Body of pancreas (tissue), 4 donors: Measurements from ENCODE around the gene TUBGCP5.

ENCODE experiments used
- POLR2A ChIP-seq, 3 donors: fragments of 450-650 bp; IDR thresholded peaks; one replicate each; pipeline ENCODE4 v1.6.1; 2016; ENCODE audit warnings: antibody characterized with exemption in 3 of 3, mild to moderate bottlenecking in 2 of 3
- TF ChIP-seq, protein P1 (sequence below), 7 experiments: fragments of 450-650 bp in 4 of 7; fragments of 200-600 bp in 3 of 7; sonication (generic) in 3 of 7; IDR thresholded peaks; one replicate each; pipeline ENCODE4 v1.5.1; 2016 to 2019; ENCODE audit warnings: antibody characterized with exemption in 7 of 7

DNA sequence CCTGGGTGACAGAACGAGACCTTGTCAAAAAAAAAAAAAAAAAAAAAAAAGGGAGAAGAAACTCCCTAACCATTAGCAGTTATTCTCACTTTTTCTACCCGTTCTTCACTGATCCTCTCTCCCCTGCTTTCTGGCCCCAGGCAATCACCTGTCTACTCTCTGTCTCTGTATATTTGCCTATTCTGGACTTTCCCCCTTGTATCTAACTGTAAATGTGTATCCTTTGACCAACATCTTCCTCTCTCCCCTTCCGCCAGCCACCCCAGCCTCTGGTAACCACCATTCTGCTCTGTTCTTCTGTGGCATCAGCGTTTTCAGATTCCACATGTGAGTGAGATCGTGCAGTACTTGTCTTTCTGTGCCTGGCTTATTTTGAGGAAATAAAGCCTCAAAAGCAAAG, 66.1 kb downstream of the TUBGCP5 start:
- TF ChIP-seq, protein P1, sequence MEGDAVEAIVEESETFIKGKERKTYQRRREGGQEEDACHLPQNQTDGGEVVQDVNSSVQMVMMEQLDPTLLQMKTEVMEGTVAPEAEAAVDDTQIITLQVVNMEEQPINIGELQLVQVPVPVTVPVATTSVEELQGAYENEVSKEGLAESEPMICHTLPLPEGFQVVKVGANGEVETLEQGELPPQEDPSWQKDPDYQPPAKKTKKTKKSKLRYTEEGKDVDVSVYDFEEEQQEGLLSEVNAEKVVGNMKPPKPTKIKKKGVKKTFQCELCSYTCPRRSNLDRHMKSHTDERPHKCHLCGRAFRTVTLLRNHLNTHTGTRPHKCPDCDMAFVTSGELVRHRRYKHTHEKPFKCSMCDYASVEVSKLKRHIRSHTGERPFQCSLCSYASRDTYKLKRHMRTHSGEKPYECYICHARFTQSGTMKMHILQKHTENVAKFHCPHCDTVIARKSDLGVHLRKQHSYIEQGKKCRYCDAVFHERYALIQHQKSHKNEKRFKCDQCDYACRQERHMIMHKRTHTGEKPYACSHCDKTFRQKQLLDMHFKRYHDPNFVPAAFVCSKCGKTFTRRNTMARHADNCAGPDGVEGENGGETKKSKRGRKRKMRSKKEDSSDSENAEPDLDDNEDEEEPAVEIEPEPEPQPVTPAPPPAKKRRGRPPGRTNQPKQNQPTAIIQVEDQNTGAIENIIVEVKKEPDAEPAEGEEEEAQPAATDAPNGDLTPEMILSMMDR (IDR thresholded peaks at IDR 0.05) = no peak
- TF ChIP-seq POLR2A (IDR thresholded peaks at IDR 0.05) = no peak
